Tibial artery (tissue), 4 donors: ENCODE measurements around the gene SPAG8.

Experiments
- DNase-seq, 2 donors: peaks; one replicate each; pipeline ENCODE4 v3.0.0-alpha.2; 2019
- H3K27ac ChIP-seq, 2 donors: fragments of 200-600 bp; sonication (generic) in 1 of 2; 1 replicate in 1 of 2; 2 replicates in 1 of 2; pipeline ENCODE4 v1.5.1; 2018 to 2019; ENCODE audit warnings: mild to moderate bottlenecking in 1 of 2
- H3K27me3 ChIP-seq, 2 donors: fragments of 200-600 bp; sonication (generic) in 1 of 2; one replicate each; pipeline versions ENCODE4 v1.5.1 to v1.6.0; 2016 to 2019
- H3K36me3 ChIP-seq, 3 donors: fragments of 200-600 bp; sonication (generic) in 2 of 3; one replicate each; pipeline ENCODE4 v1.5.1; 2016 to 2019; ENCODE audit warnings: mild to moderate bottlenecking in 2 of 3
- H3K4me1 ChIP-seq, 4 donors: fragments of 200-600 bp; sonication (generic) in 2 of 4; 1 replicate in 3 of 4; 2 replicates in 1 of 4; pipeline ENCODE4 v1.5.1; 2016 to 2019
- H3K4me3 ChIP-seq, 2 donors: fragments of 200-600 bp; sonication (generic) in 1 of 2; 1 replicate in 1 of 2; 2 replicates in 1 of 2; pipeline ENCODE4 v1.5.1; 2018 to 2019; ENCODE audit warnings: mild to moderate bottlenecking in 2 of 2
- H3K9me3 ChIP-seq, 3 donors: fragments of 200-600 bp; sonication (generic) in 1 of 3; one replicate each; pipeline ENCODE4 v1.5.1; 2016 to 2019
- CTCF ChIP-seq, 2 experiments: fragments of 200-600 bp in 1 of 2; fragments of 450-650 bp in 1 of 2; IDR thresholded peaks; one replicate each; pipeline ENCODE4 v1.5.1; 2017 to 2019; ENCODE audit warnings: antibody characterized with exemption in 2 of 2, mild to moderate bottlenecking in 1 of 2, moderate library complexity in 1 of 2
- intact Hi-C: fragments of 100-400 bp; cut with DNase I; formaldehyde crosslinking; loops from one replicate; pipeline ENCODE4 v1.15.0; 2023; ENCODE audit warnings: low total_unique reads

Gene SPAG8

DNA sequence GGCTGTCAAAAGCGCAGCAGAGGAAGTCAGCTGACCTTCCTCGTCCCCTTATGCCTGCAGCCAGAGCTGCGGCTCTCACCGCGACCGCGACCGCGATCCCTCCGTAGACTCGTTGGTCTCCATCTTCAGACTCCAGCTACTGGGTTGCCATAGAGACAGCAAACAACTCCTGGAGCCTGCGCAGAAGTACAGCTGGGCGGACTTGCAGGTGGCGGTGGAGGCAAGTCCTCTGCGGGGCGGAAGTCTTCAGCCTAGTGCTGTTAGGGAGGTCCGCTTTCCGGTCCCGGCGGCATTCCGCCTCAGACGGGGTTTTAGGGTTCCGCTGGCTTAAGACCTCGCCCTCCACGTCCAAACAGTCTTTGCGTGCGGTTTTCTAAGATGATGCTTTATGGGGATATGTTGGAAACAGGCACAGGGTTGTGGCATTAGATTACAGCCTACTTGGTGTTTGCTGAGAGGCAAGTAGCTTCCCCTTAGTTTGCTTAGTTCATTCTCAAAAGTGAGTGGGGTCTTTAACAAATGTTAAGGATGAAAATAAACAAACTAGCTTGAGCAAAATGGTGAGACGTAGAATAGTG lies at the start of gene SPAG8:
Gene SPAG8, minus strand, starts transcription at position 238 of the 578 bp plus-strand sequence. Its CDS starts 115 bp downstream, at position 123.
- peaks cover 0 to 38% (median 30%) of the 10 kb centered on the region in 4 donors for H3K4me1 ChIP-seq
- no peak for TF ChIP-seq CTCF (IDR thresholded peaks at IDR 0.05)
- no peaks in the 10 kb centered on the region for H3K27me3 ChIP-seq
- intact Hi-C loops = loop anchor here (10.0 kb wide), 1 partner anchor 67 kb away; the partner anchor contains the start of genes GBA2 and RGP1
- DNase-seq = peak; percentile 96 to 98
- peak within 1 kb of the TSS; percentile 90 to 97 for H3K27ac ChIP-seq
- peaks cover 14 to 26% (median 23%) of the 10 kb centered on the region in 3 donors for H3K36me3 ChIP-seq
- H3K4me3 ChIP-seq = peak within 1 kb of the TSS; percentile 48 to 50
- no peaks in the 10 kb centered on the region for H3K9me3 ChIP-seq

- Histone ChIP-seq H3K36me3 (peaks cover 0 to 8% (median 0%) of the 10 kb centered on the region in 3 donors), H3K4me3 (no peak overlapping the region), H3K9me3 (no peaks in the 10 kb centered on the region), H3K27ac (no peak overlapping the region), H3K27me3 (peaks cover 0 to 8% of the 10 kb centered on the region in 2 donors), H3K4me1 (no peaks in the 10 kb centered on the region)
- no peak for DNase-seq
- TF ChIP-seq CTCF (IDR thresholded peaks at IDR 0.05) = no peak
- intact Hi-C loops = loop anchor here (10.0 kb wide), 1 partner anchor 227 kb away; no protein-coding TSS in a partner anchor
Measured at GRCh38 chr9:35861161-35861897, 49.3 kb upstream of the SPAG8 start.

GRCh38 chr9:35859990-35860339 lies 47.9 kb upstream of the SPAG8 start:
- peaks cover 0 to 8% (median 0%) of the 10 kb centered on the region in 3 donors for H3K36me3 ChIP-seq
- H3K9me3 ChIP-seq = no peaks in the 10 kb centered on the region
- no peak for TF ChIP-seq CTCF (IDR thresholded peaks at IDR 0.05)
- H3K4me3 ChIP-seq = no peak overlapping the region
- intact Hi-C loops = loop anchor here (10.0 kb wide), 1 partner anchor 225 kb away; no protein-coding TSS in a partner anchor
- no peak overlapping the region for H3K27ac ChIP-seq
- no peak for DNase-seq
- H3K27me3 ChIP-seq = peaks cover 0 to 8% of the 10 kb centered on the region in 2 donors
- no peaks in the 10 kb centered on the region for H3K4me1 ChIP-seq

DNA sequence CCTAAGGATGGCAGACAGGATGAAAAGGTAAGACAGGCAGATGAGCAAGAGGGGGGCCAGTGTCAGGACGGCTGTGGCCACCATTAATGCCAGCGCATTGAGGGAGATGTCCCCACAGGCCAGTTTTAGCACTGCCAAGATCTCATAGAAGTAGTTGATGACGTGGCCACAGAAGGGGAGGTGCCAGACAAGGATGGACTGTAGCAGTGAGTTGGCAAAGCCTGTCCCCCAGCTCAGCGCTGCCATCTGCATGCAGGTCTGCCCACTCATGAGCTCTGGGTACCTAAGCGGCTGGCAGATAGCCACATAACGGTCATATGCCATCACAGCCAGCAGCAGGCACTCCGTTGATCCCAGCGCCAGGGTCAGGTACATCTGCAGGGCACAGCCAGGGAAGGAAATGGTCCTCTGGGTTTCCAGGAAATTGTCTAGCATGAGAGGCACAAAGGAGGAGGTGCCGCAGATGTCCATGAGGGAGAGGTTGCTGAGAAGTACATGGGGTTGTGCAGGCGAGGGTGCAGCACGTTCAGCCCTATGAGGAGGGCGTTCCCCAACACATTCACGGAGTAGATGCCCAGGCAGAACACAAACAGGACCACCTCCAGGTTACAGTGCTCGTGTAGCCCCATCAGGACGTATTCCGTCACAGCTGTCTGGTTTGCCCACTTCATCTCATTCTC lies 47.4 kb upstream of the SPAG8 start:
- H3K9me3 ChIP-seq = no peaks in the 10 kb centered on the region
- intact Hi-C loops = no loop called here
- H3K4me3 ChIP-seq = no peak overlapping the region
- no peak for TF ChIP-seq CTCF (IDR thresholded peaks at IDR 0.05)
- H3K27ac ChIP-seq = no peak overlapping the region
- peaks cover 0 to 6% of the 10 kb centered on the region in 2 donors for H3K27me3 ChIP-seq
- H3K36me3 ChIP-seq = peaks cover 0 to 9% (median 3%) of the 10 kb centered on the region in 3 donors
- H3K4me1 ChIP-seq = no peaks in the 10 kb centered on the region
- no peak for DNase-seq

- Histone ChIP-seq H3K4me1 (no peaks in the 10 kb centered on the region), H3K9me3 (no peaks in the 10 kb centered on the region), H3K27ac (no peak overlapping the region), H3K27me3 (peaks cover 0 to 3% of the 10 kb centered on the region in 2 donors), H3K4me3 (no peak overlapping the region), H3K36me3 (peaks cover 0 to 19% (median 10%) of the 10 kb centered on the region in 3 donors)
- intact Hi-C loops = no loop called here
- DNase-seq = no peak
- no peak for TF ChIP-seq CTCF (IDR thresholded peaks at IDR 0.05)
Measured at GRCh38 chr9:35858458-35858857, 46.4 kb upstream of the SPAG8 start.
